CD4-positive, alpha-beta T cell treated with Interleukin-10 for 1 hour (primary cell): ENCODE measurements around the gene CAPN2.

ENCODE experiments used
- DNase-seq: peaks from one replicate; pipeline ENCODE4 v3.0.0-alpha.2; 2020

Gene CAPN2

GRCh38 chr1:223763881-223764280, 51.5 kb downstream of the CAPN2 start:
- no peak for DNase-seq

- DNase-seq: no peak
These were observed 52.8 kb downstream of the CAPN2 start for GRCh38 chr1:223765036-223765718.

- DNase-seq: no peak
These were observed 53.5 kb downstream of the CAPN2 start for GRCh38 chr1:223765719-223766340.

GRCh38 chr1:223770621-223771315, 58.4 kb downstream of the CAPN2 start:
- DNase-seq: no peak

GRCh38 chr1:223771469-223771813, 59.1 kb downstream of the CAPN2 start:
- DNase-seq: no peak

- no peak for DNase-seq
These were observed 59.8 kb downstream of the CAPN2 start for GRCh38 chr1:223771814-223772770.

GRCh38 chr1:223772771-223773160, 60.4 kb downstream of the CAPN2 start:
- no peak for DNase-seq

GRCh38 chr1:223774134-223774814, 61.9 kb downstream of the CAPN2 start:
- no peak for DNase-seq

- no peak for DNase-seq
These were observed 62.7 kb downstream of the CAPN2 start for GRCh38 chr1:223775054-223775453.

GRCh38 chr1:223775711-223776074, 63.4 kb downstream of the CAPN2 start:
- no peak for DNase-seq

GRCh38 chr1:223776075-223776814, 63.9 kb downstream of the CAPN2 start:
- peak; percentile 31 for DNase-seq

- DNase-seq: no peak
These were observed 64.6 kb downstream of the CAPN2 start for GRCh38 chr1:223776826-223777454.

- DNase-seq: no peak
These were observed 68.0 kb downstream of the CAPN2 start for GRCh38 chr1:223780318-223780717.

- no peak for DNase-seq
These were observed 68.6 kb downstream of the CAPN2 start for GRCh38 chr1:223780949-223781348.

- DNase-seq: no peak
These were observed 71.3 kb downstream of the CAPN2 start for GRCh38 chr1:223783676-223784075.

- DNase-seq: no peak
These were observed 72.2 kb downstream of the CAPN2 start for GRCh38 chr1:223784541-223784940.

GRCh38 chr1:223785808-223786207, 73.5 kb downstream of the CAPN2 start:
- DNase-seq: no peak

GRCh38 chr1:223788746-223789415, 76.5 kb downstream of the CAPN2 start:
- DNase-seq: no peak

GRCh38 chr1:223792046-223792445, 79.7 kb downstream of the CAPN2 start:
- DNase-seq: no peak

GRCh38 chr1:223793716-223794115, 81.4 kb downstream of the CAPN2 start:
- DNase-seq: no peak
